Measurements from ENCODE around the gene KRTAP5-3.
A peak's percentile ranks its signal among the peaks of the same experiment; 100 is the strongest.

KRTAP5-3 gene

GRCh38 chr11:1570531-1570895 is 37.8 kb downstream of the KRTAP5-3 start:
- Histone ChIP-seq H3K27ac (ENCODE audit: low read depth, low read length) (no peak overlapping the region), H2BK15ac (replicated peaks; ENCODE audit: low read depth) (no peak overlapping the region), H2AK5ac (ENCODE audit: low read length) (no peak overlapping the region), H3K4ac (ENCODE audit: low read depth, low read length) (no peak overlapping the region), H3K36me3 (ENCODE audit: control insufficient read depth, insufficient read depth, low read length) (no peaks in the 10 kb centered on the region), H3K23ac (ENCODE audit: low read length) (no peak overlapping the region), H4K5ac (ENCODE audit: low read length) (no peak overlapping the region), H3K4me3 (ENCODE audit: low read length) (no peak overlapping the region), H3K79me1 (ENCODE audit: low read length) (no peaks in the 10 kb centered on the region), H3K4me2 (ENCODE audit: low read length) (no peak overlapping the region), H4K8ac (ENCODE audit: low read depth, low read length) (no peak overlapping the region), H3K27me3 (ENCODE audit: insufficient read depth, low read length, poor library complexity) (peaks cover 16% of the 10 kb centered on the region), H3K56ac (ENCODE audit: low read length) (no peak overlapping the region), H2BK5ac (ENCODE audit: low read length) (no peak overlapping the region), H3K9ac (ENCODE audit: low read length) (no peak overlapping the region), H3K79me2 (ENCODE audit: control insufficient read depth, insufficient read depth, low read length) (no peaks in the 10 kb centered on the region), H2BK120ac (ENCODE audit: low read depth, low read length) (no peak overlapping the region), H3K4me1 (ENCODE audit: control insufficient read depth, low read depth, low read length) (peaks cover 6% of the 10 kb centered on the region), H3K18ac (ENCODE audit: low read length) (no peak overlapping the region)
- no CpG with 5 or more reads among the region's 8 CpGs for WGBS (ENCODE audit: extremely low coverage, insufficient coverage, low lambda C conversion rate)
- no peak for DNase-seq

GRCh38 chr11:1570001-1570453 is 38.2 kb downstream of the KRTAP5-3 start:
- Histone ChIP-seq H3K36me3 (ENCODE audit: control insufficient read depth, insufficient read depth, low read length) (no peaks in the 10 kb centered on the region), H3K79me2 (ENCODE audit: control insufficient read depth, insufficient read depth, low read length) (no peaks in the 10 kb centered on the region), H3K23ac (ENCODE audit: low read length) (no peak overlapping the region), H3K79me1 (ENCODE audit: low read length) (no peaks in the 10 kb centered on the region), H3K4ac (ENCODE audit: low read depth, low read length) (no peak overlapping the region), H3K27ac (ENCODE audit: low read depth, low read length) (no peak overlapping the region), H3K4me2 (ENCODE audit: low read length) (no peak overlapping the region), H4K5ac (ENCODE audit: low read length) (no peak overlapping the region), H3K9ac (ENCODE audit: low read length) (no peak overlapping the region), H2AK5ac (ENCODE audit: low read length) (no peak overlapping the region), H3K56ac (ENCODE audit: low read length) (no peak overlapping the region), H4K8ac (ENCODE audit: low read depth, low read length) (no peak overlapping the region), H2BK5ac (ENCODE audit: low read length) (no peak overlapping the region), H3K4me1 (ENCODE audit: control insufficient read depth, low read depth, low read length) (peaks cover 6% of the 10 kb centered on the region), H3K27me3 (ENCODE audit: insufficient read depth, low read length, poor library complexity) (peaks cover 16% of the 10 kb centered on the region), H2BK120ac (ENCODE audit: low read depth, low read length) (no peak overlapping the region), H3K18ac (ENCODE audit: low read length) (no peak overlapping the region), H3K4me3 (ENCODE audit: low read length) (no peak overlapping the region), H2BK15ac (replicated peaks; ENCODE audit: low read depth) (no peak overlapping the region)
- WGBS (ENCODE audit: extremely low coverage, insufficient coverage, low lambda C conversion rate), result no CpG with 5 or more reads among the region's 11 CpGs
- no peak for DNase-seq

- Histone ChIP-seq H2BK120ac (ENCODE audit: low read depth, low read length) (no peak overlapping the region), H3K18ac (ENCODE audit: low read length) (no peak overlapping the region), H3K4me3 (ENCODE audit: low read length) (no peak overlapping the region), H4K8ac (ENCODE audit: low read depth, low read length) (no peak overlapping the region), H3K27me3 (ENCODE audit: insufficient read depth, low read length, poor library complexity) (peaks cover 16% of the 10 kb centered on the region), H4K5ac (ENCODE audit: low read length) (no peak overlapping the region), H3K4me2 (ENCODE audit: low read length) (no peak overlapping the region), H3K4ac (ENCODE audit: low read depth, low read length) (no peak overlapping the region), H3K27ac (ENCODE audit: low read depth, low read length) (no peak overlapping the region), H3K56ac (ENCODE audit: low read length) (no peak overlapping the region), H2BK5ac (ENCODE audit: low read length) (no peak overlapping the region), H2BK15ac (replicated peaks; ENCODE audit: low read depth) (no peak overlapping the region), H2AK5ac (ENCODE audit: low read length) (no peak overlapping the region), H3K36me3 (ENCODE audit: control insufficient read depth, insufficient read depth, low read length) (no peaks in the 10 kb centered on the region), H3K79me2 (ENCODE audit: control insufficient read depth, insufficient read depth, low read length) (no peaks in the 10 kb centered on the region), H3K79me1 (ENCODE audit: low read length) (no peaks in the 10 kb centered on the region), H3K4me1 (ENCODE audit: control insufficient read depth, low read depth, low read length) (peaks cover 6% of the 10 kb centered on the region), H3K9ac (ENCODE audit: low read length) (no peak overlapping the region), H3K23ac (ENCODE audit: low read length) (no peak overlapping the region)
- DNase-seq, result no peak
- WGBS (ENCODE audit: extremely low coverage, insufficient coverage, low lambda C conversion rate), result no CpG with 5 or more reads among the region's 14 CpGs
Observed at GRCh38 chr11:1569251-1569780, 38.9 kb downstream of the KRTAP5-3 start.

- no peak overlapping the region for H3K27ac ChIP-seq (ENCODE audit: low read depth, low read length)
- H3K23ac ChIP-seq (ENCODE audit: low read length), result no peak overlapping the region
- no peak overlapping the region for H3K4me2 ChIP-seq (ENCODE audit: low read length)
- H3K79me1 ChIP-seq (ENCODE audit: low read length), result no peaks in the 10 kb centered on the region
- no peak overlapping the region for H3K18ac ChIP-seq (ENCODE audit: low read length)
- DNase-seq, result peak; percentile 96
- H4K5ac ChIP-seq (ENCODE audit: low read length), result no peak overlapping the region
- peaks cover 6% of the 10 kb centered on the region for H3K4me1 ChIP-seq (ENCODE audit: control insufficient read depth, low read depth, low read length)
- no peak overlapping the region for H4K8ac ChIP-seq (ENCODE audit: low read depth, low read length)
- no peak overlapping the region for H3K4ac ChIP-seq (ENCODE audit: low read depth, low read length)
- H2AK5ac ChIP-seq (ENCODE audit: low read length), result no peak overlapping the region
- H3K79me2 ChIP-seq (ENCODE audit: control insufficient read depth, insufficient read depth, low read length), result no peaks in the 10 kb centered on the region
- WGBS (ENCODE audit: extremely low coverage, insufficient coverage, low lambda C conversion rate), result no CpG with 5 or more reads among the region's 13 CpGs
- no peak overlapping the region for H3K4me3 ChIP-seq (ENCODE audit: low read length)
- H2BK120ac ChIP-seq (ENCODE audit: low read depth, low read length), result no peak overlapping the region
- no peaks in the 10 kb centered on the region for H3K36me3 ChIP-seq (ENCODE audit: control insufficient read depth, insufficient read depth, low read length)
- no peak overlapping the region for H2BK15ac ChIP-seq (replicated peaks; ENCODE audit: low read depth)
- H3K9ac ChIP-seq (ENCODE audit: low read length), result no peak overlapping the region
- H3K27me3 ChIP-seq (ENCODE audit: insufficient read depth, low read length, poor library complexity), result peaks cover 7% of the 10 kb centered on the region
- no peak overlapping the region for H2BK5ac ChIP-seq (ENCODE audit: low read length)
- no peak overlapping the region for H3K56ac ChIP-seq (ENCODE audit: low read length)
Observed at GRCh38 chr11:1568441-1568911, 39.8 kb downstream of the KRTAP5-3 start.

- H3K23ac ChIP-seq (ENCODE audit: low read length), result no peak overlapping the region
- H3K56ac ChIP-seq (ENCODE audit: low read length), result no peak overlapping the region
- no peaks in the 10 kb centered on the region for H3K36me3 ChIP-seq (ENCODE audit: control insufficient read depth, insufficient read depth, low read length)
- H3K4me1 ChIP-seq (ENCODE audit: control insufficient read depth, low read depth, low read length), result peaks cover 6% of the 10 kb centered on the region
- H3K27me3 ChIP-seq (ENCODE audit: insufficient read depth, low read length, poor library complexity), result no peaks in the 10 kb centered on the region
- no peak overlapping the region for H3K18ac ChIP-seq (ENCODE audit: low read length)
- no peaks in the 10 kb centered on the region for H3K79me1 ChIP-seq (ENCODE audit: low read length)
- no peak overlapping the region for H3K4me2 ChIP-seq (ENCODE audit: low read length)
- H3K4ac ChIP-seq (ENCODE audit: low read depth, low read length), result no peak overlapping the region
- H3K27ac ChIP-seq (ENCODE audit: low read depth, low read length), result no peak overlapping the region
- H3K79me2 ChIP-seq (ENCODE audit: control insufficient read depth, insufficient read depth, low read length), result no peaks in the 10 kb centered on the region
- H3K4me3 ChIP-seq (ENCODE audit: low read length), result no peak overlapping the region
- no peak overlapping the region for H2BK120ac ChIP-seq (ENCODE audit: low read depth, low read length)
- no peak overlapping the region for H2BK5ac ChIP-seq (ENCODE audit: low read length)
- no peak overlapping the region for H2BK15ac ChIP-seq (replicated peaks; ENCODE audit: low read depth)
- no peak overlapping the region for H4K8ac ChIP-seq (ENCODE audit: low read depth, low read length)
- no peak overlapping the region for H3K9ac ChIP-seq (ENCODE audit: low read length)
- no peak overlapping the region for H2AK5ac ChIP-seq (ENCODE audit: low read length)
- DNase-seq, result no peak
- no peak overlapping the region for H4K5ac ChIP-seq (ENCODE audit: low read length)
- WGBS (ENCODE audit: extremely low coverage, insufficient coverage, low lambda C conversion rate), result no CpG with 5 or more reads among the region's 7 CpGs
Observed at GRCh38 chr11:1567721-1568100, 40.6 kb downstream of the KRTAP5-3 start.

GRCh38 chr11:1567052-1567720 is 41.1 kb downstream of the KRTAP5-3 start:
- Histone ChIP-seq H3K56ac (ENCODE audit: low read length) (no peak overlapping the region), H3K18ac (ENCODE audit: low read length) (no peak overlapping the region), H3K4me1 (ENCODE audit: control insufficient read depth, low read depth, low read length) (peaks cover 6% of the 10 kb centered on the region), H3K27ac (ENCODE audit: low read depth, low read length) (no peak overlapping the region), H3K36me3 (ENCODE audit: control insufficient read depth, insufficient read depth, low read length) (no peaks in the 10 kb centered on the region), H3K23ac (ENCODE audit: low read length) (no peak overlapping the region), H3K79me2 (ENCODE audit: control insufficient read depth, insufficient read depth, low read length) (no peaks in the 10 kb centered on the region), H2BK5ac (ENCODE audit: low read length) (no peak overlapping the region), H3K27me3 (ENCODE audit: insufficient read depth, low read length, poor library complexity) (no peaks in the 10 kb centered on the region), H3K79me1 (ENCODE audit: low read length) (no peaks in the 10 kb centered on the region), H3K4me2 (ENCODE audit: low read length) (no peak overlapping the region), H4K5ac (ENCODE audit: low read length) (no peak overlapping the region), H2BK120ac (ENCODE audit: low read depth, low read length) (no peak overlapping the region), H2AK5ac (ENCODE audit: low read length) (no peak overlapping the region), H4K8ac (ENCODE audit: low read depth, low read length) (no peak overlapping the region), H3K4me3 (ENCODE audit: low read length) (no peak overlapping the region), H3K9ac (ENCODE audit: low read length) (no peak overlapping the region), H2BK15ac (replicated peaks; ENCODE audit: low read depth) (no peak overlapping the region), H3K4ac (ENCODE audit: low read depth, low read length) (no peak overlapping the region)
- WGBS (ENCODE audit: extremely low coverage, insufficient coverage, low lambda C conversion rate), result no CpG with 5 or more reads among the region's 13 CpGs
- DNase-seq, result no peak

Measured in mesendoderm (in vitro differentiated cells).